HEK293 (cell line): ENCODE measurements around the gene COA8.

Source experiments
- CTCF ChIA-PET: fragments of 350-600 bp; formaldehyde crosslinking; extraction: SDS; loops from one replicate; lab custom pipeline; 2021; ENCODE audit warnings: antibody characterized with exemption; lab: Yijun Ruan, JAX
- POLR2A ChIA-PET: fragments of 300-600 bp; formaldehyde crosslinking; extraction: SDS; loops from one replicate; lab custom pipeline; 2020; ENCODE audit warnings: antibody characterized with exemption, inconsistent platforms; lab: Yijun Ruan, JAX
- H3K27ac ChIP-seq: fragments of 200-500 bp; sonication (Bioruptor generic); 2 replicates; pipeline ENCODE4 v1.5.1; 2014; ENCODE audit warnings: low read depth, low read length, control low read depth, inconsistent platforms; ENCODE audit errors: extremely low read depth
- H3K36me3 ChIP-seq, 2 experiments: fragments of 200-500 bp in 1 of 2; sonication (Bioruptor generic) in 1 of 2; 1 replicate in 1 of 2; 2 replicates in 1 of 2; pipeline ENCODE4 v1.5.1; 2014 to 2017; ENCODE audit warnings: inconsistent platforms in 2 of 2, low read length in 2 of 2; ENCODE audit not compliant: control insufficient read depth in 2 of 2, insufficient read depth in 1 of 2
- H3K4me1 ChIP-seq: fragments of 200-500 bp; sonication (Bioruptor generic); 2 replicates; pipeline ENCODE4 v1.5.1; 2014; ENCODE audit warnings: mild to moderate bottlenecking, low read length, inconsistent platforms; ENCODE audit not compliant: control insufficient read depth, insufficient read depth
- H3K4me3 ChIP-seq: 2 replicates; pipeline ENCODE4 v1.5.1; 2011; ENCODE audit warnings: low read depth, mild to moderate bottlenecking, control low read depth, low read length, moderate library complexity
- H3K9me3 ChIP-seq: fragments of 200-500 bp; sonication (Bioruptor generic); 2 replicates; pipeline ENCODE4 v1.5.1; 2014; ENCODE audit warnings: low read depth, low read length, inconsistent platforms; ENCODE audit not compliant: control insufficient read depth, insufficient read depth
- BCL6B ChIP-seq: fragments of 450-650 bp; formaldehyde crosslinking; IDR thresholded peaks from 2 replicates; pipeline ENCODE4 v1.5.1; 2017; ENCODE audit warnings: missing biosample characterization, missing genetic modification characterization
- FEZF1 ChIP-seq: fragments of 450-650 bp; formaldehyde crosslinking; IDR thresholded peaks from 2 replicates; pipeline ENCODE4 v1.5.1; 2016; ENCODE audit warnings: missing biosample characterization, missing genetic modification characterization
- PATZ1 ChIP-seq: fragments of 450-650 bp; formaldehyde crosslinking; IDR thresholded peaks from 2 replicates; pipeline ENCODE4 v1.5.1; 2016; ENCODE audit warnings: missing biosample characterization, missing genetic modification characterization
- ZFP3 ChIP-seq: fragments of 450-650 bp; formaldehyde crosslinking; IDR thresholded peaks from 2 replicates; pipeline ENCODE4 v1.5.1; 2016; ENCODE audit warnings: low read depth, missing biosample characterization, missing genetic modification characterization
- ZNF146 ChIP-seq: fragments of 450-650 bp; formaldehyde crosslinking; IDR thresholded peaks from 2 replicates; pipeline ENCODE4 v1.5.1; 2016; ENCODE audit warnings: missing biosample characterization, missing genetic modification characterization
- ZNF202 ChIP-seq: fragments of 450-650 bp; formaldehyde crosslinking; IDR thresholded peaks from 2 replicates; pipeline ENCODE4 v1.5.1; 2016; ENCODE audit warnings: missing biosample characterization, missing genetic modification characterization, borderline replicate concordance
- ZNF560 ChIP-seq: fragments of 450-650 bp; formaldehyde crosslinking; IDR thresholded peaks from 2 replicates; pipeline ENCODE4 v1.5.1; 2017; ENCODE audit warnings: missing biosample characterization, missing genetic modification characterization, borderline replicate concordance
- ZNF585B ChIP-seq: fragments of 450-650 bp; formaldehyde crosslinking; IDR thresholded peaks from 2 replicates; pipeline ENCODE4 v1.5.1; 2016; ENCODE audit warnings: missing biosample characterization, missing genetic modification characterization
- TF ChIP-seq, protein P1 (sequence below): fragments of 450-650 bp; formaldehyde crosslinking; IDR thresholded peaks from 2 replicates; pipeline ENCODE4 v1.5.1; 2016; ENCODE audit warnings: missing biosample characterization, missing genetic modification characterization
- TF ChIP-seq, protein P2 (sequence below): fragments of 450-650 bp; formaldehyde crosslinking; IDR thresholded peaks from 2 replicates; pipeline ENCODE4 v1.5.1; 2016; ENCODE audit warnings: missing biosample characterization, missing genetic modification characterization

The COA8 gene

GRCh38 chr14:103581954-103582703, 19.4 kb downstream of the COA8 start:
- no peaks in the 10 kb centered on the region for H3K9me3 ChIP-seq
- CTCF ChIA-PET = interaction anchor here (0.6 kb wide), 1 partner anchor 8 kb away, joined by 4 read pairs; no protein-coding TSS in a partner anchor
- no peak overlapping the region for H3K27ac ChIP-seq
- TF ChIP-seq ZNF202 = no peak
- no peak for TF ChIP-seq ZFP3 (tag by site-specific recombination)
- TF ChIP-seq ZNF585B (tag by site-specific recombination) = no peak
- H3K4me3 ChIP-seq = no peak overlapping the region
- POLR2A ChIA-PET = no interaction called here
- no peaks in the 10 kb centered on the region; the same call in 1 of the 2 replicates for H3K4me1 ChIP-seq
- peaks cover 0 to 23% of the 10 kb centered on the region in 2 experiments; a peak in 2 of 3 replicates for H3K36me3 ChIP-seq

DNA sequence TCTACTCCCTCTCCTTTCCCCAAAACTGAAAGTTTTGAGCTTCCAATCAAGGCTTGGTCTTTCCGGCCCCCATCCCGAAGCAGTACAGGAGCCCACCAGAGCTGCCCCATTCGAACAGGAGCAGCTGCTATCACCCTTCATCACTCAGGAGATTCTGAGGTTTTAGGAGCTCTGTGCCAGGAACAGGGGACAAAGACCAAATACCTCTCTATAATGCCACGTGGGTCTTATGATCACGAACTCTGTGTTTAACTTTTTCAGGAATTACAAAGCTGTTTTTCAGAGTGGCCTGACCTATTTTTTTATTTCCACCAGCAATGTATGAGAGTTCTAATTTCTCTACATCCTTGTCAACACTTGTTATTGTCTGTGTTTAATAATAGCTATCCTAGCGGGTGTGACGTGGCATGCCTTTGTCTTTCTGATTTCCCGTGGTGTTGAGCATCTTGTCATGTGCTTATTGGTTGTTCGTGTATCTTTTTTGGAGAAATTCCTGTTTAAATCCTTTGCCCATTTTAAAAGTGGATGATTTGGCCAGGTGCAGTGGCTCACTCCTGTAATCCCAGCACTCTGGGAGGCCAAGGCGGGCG, 21.7 kb downstream of the COA8 start:
- no peak overlapping the region for H3K4me3 ChIP-seq
- no peak for TF ChIP-seq ZNF560 (tag by site-specific recombination)
- TF ChIP-seq, protein P1, sequence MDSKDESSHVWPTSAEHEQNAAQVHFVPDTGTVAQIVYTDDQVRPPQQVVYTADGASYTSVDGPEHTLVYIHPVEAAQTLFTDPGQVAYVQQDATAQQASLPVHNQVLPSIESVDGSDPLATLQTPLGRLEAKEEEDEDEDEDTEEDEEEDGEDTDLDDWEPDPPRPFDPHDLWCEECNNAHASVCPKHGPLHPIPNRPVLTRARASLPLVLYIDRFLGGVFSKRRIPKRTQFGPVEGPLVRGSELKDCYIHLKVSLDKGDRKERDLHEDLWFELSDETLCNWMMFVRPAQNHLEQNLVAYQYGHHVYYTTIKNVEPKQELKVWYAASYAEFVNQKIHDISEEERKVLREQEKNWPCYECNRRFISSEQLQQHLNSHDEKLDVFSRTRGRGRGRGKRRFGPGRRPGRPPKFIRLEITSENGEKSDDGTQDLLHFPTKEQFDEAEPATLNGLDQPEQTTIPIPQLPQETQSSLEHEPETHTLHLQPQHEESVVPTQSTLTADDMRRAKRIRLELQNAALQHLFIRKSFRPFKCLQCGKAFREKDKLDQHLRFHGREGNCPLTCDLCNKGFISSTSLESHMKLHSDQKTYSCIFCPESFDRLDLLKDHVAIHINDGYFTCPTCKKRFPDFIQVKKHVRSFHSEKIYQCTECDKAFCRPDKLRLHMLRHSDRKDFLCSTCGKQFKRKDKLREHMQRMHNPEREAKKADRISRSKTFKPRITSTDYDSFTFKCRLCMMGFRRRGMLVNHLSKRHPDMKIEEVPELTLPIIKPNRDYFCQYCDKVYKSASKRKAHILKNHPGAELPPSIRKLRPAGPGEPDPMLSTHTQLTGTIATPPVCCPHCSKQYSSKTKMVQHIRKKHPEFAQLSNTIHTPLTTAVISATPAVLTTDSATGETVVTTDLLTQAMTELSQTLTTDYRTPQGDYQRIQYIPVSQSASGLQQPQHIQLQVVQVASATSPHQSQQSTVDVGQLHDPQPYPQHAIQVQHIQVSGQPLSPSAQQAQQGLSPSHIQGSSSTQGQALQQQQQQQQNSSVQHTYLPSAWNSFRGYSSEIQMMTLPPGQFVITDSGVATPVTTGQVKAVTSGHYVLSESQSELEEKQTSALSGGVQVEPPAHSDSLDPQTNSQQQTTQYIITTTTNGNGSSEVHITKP (tag by site-specific recombination) = no peak
- TF ChIP-seq PATZ1 (tag by site-specific recombination) = no peak
- no peak for TF ChIP-seq FEZF1 (tag by site-specific recombination)
- TF ChIP-seq BCL6B (tag by site-specific recombination) = no peak
- TF ChIP-seq, protein P2, sequence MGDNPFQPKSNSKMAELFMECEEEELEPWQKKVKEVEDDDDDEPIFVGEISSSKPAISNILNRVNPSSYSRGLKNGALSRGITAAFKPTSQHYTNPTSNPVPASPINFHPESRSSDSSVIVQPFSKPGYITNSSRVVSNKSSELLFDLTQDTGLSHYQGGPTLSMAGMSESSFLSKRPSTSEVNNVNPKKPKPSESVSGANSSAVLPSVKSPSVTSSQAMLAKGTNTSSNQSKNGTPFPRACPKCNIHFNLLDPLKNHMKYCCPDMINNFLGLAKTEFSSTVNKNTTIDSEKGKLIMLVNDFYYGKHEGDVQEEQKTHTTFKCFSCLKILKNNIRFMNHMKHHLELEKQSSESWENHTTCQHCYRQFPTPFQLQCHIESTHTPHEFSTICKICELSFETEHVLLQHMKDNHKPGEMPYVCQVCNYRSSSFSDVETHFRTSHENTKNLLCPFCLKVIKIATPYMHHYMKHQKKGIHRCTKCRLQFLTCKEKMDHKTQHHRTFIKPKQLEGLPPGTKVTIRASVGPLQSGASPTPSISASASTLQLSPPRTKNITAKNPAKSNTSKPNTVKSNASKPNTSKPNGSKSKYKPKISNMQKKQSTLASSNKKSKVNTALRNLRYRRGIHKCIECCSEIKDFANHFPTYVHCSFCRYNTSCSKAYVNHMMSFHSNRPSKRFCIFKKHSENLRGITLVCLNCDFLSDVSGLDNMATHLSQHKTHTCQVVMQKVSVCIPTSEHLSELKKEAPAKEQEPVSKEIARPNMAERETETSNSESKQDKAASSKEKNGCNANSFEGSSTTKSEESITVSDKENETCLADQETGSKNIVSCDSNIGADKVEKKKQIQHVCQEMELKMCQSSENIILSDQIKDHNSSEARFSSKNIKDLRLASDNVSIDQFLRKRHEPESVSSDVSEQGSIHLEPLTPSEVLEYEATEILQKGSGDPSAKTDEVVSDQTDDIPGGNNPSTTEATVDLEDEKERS = no peak
- no peak for TF ChIP-seq ZNF146 (tag by site-specific recombination)
- CTCF ChIA-PET = interaction anchor here (0.6 to 0.7 kb wide), 3 partner anchors 510 to 1356 kb away, joined by 3 to 5 read pairs (median 3); no protein-coding TSS in a partner anchor

More for the DNA sequence above, 21.7 kb downstream of the COA8 start:
- Histone ChIP-seq H3K9me3 (no peaks in the 10 kb centered on the region), H3K36me3 (peaks cover 0 to 16% of the 10 kb centered on the region in 2 experiments; a peak in 2 of 3 replicates), H3K27ac (no peak overlapping the region), H3K4me1 (no peaks in the 10 kb centered on the region)
- POLR2A ChIA-PET = no interaction called here
